GM19240 (cell line): ENCODE results near the gene SCP2.

Experiments used
- DNase-seq: peaks from one replicate; pipeline ENCODE4 v3.0.0; 2011; ENCODE audit warnings: low spot score; ENCODE audit not compliant: insufficient read length

SCP2 gene

DNA sequence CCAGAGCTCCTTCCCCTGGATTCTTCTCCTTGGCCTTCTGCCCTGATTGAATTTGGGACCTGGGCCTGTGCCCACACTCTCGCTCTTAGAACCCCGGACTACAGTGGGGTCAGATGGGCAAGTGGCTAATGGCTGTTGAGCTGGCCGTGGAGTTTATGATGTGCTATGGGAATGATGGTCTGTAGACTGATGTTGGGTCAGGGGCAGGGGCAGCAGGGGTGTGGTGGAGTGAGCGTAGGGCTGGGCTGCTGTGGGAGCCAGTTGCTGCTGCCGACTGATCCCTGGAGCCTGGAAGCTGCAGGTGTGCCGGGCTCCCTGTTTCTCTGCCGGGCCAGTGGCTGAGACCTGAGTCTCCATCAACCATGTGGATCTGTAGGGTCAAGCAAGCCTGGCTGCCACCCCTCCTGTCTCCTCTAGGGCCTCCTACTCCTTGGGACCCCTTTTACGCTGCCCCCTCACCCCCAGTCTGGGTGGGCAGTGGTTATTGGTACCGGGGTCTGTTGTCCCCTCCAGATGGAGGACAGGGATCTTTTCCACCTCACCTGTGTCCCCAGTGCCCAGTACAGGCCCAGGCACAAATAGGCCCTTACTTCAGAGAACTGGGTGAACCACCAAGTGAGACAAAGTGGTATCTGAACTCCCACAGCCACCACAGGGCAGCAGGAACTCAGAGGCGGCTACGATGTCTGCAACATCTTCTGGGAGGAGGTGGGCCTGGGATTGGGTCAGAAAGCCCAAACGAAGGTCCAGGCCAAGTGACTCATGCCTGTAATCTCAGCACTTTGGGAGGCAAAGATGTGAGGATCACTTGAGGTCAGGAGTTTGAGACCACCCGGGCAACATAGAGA is 140.0 kb downstream of the SCP2 start:
- no peak for DNase-seq

- no peak for DNase-seq
Observed at GRCh38 chr1:53067886-53068285, 140.8 kb downstream of the SCP2 start.

DNA sequence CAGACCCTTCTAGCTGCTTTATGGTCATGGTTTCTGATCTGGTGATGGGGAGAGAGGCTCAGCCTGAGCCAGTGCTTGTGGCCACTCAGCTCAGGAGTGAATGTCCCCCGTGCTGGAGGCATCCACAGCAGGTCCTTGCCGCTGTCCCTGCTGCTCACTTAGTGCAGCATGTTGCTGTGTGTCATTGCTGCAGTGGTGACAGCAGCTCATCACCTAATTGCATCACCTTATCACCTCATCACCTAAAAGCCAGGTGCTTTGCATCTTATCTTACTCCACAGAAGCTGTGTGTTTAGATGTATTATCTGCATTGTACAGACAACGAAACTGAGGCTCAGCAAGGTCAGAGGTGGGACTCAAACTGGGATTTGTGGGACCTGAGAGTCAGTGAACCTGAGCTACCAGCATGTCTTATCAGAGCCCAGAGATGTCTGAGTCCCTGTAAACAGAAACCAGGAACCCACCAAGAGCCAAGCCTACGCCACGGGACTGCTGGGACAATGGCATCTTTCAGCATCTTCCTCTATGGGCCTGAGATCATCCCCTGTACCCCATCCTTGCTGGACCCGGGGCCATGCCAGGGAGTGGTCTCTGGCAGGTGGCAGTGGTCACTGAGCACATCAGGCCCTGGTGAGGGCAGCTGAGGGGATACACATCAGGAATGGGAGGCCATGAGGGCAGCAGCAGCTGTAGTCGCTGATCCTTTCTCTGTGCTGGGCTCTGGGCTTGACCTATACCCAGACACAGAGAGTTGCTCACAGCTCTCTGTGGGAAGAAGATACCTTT is 141.4 kb downstream of the SCP2 start:
- no peak for DNase-seq

DNA sequence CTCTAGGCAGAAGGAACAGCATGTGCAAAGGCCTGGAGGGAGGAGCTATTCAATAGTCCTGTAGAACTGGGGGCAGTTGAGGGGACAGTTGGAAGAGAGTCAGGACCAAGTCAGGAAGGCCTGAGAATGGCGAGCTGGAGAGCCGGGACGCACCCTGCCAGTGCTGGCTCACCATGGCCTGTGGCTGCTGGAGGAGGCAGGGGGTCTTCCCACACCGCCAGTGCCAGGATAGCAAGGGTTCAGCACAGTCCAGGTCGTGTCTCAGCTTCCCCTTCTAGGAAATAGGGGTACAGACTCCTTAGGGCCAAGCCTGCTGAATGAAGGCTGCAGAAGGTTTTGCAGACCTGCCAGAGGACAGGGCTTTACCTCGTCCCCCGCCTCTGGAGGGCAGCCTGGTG is 142.2 kb downstream of the SCP2 start:
- DNase-seq, result no peak

- DNase-seq, result no peak
Observed at GRCh38 chr1:53069663-53070327, 142.7 kb downstream of the SCP2 start.

DNA sequence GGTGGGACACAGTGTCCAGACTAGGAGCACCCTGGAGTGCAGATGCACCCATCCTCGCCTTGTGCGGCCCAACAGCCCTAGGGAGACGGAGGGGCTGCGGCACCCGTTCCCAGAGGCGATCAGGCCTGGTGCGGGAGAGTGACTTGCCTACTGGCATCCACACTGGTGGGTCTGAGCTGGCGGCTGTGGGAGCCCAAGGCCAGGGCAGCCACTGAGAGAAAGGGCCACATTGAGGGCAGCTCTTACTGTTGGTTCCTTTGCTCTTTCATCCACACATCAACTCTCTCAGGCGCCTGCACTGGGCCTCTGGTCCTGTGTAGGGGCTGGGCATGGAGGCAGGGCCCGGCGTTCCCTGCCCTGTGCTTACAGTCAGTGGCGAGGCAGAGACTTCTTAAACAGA is 143.5 kb downstream of the SCP2 start:
- DNase-seq, result no peak

DNA sequence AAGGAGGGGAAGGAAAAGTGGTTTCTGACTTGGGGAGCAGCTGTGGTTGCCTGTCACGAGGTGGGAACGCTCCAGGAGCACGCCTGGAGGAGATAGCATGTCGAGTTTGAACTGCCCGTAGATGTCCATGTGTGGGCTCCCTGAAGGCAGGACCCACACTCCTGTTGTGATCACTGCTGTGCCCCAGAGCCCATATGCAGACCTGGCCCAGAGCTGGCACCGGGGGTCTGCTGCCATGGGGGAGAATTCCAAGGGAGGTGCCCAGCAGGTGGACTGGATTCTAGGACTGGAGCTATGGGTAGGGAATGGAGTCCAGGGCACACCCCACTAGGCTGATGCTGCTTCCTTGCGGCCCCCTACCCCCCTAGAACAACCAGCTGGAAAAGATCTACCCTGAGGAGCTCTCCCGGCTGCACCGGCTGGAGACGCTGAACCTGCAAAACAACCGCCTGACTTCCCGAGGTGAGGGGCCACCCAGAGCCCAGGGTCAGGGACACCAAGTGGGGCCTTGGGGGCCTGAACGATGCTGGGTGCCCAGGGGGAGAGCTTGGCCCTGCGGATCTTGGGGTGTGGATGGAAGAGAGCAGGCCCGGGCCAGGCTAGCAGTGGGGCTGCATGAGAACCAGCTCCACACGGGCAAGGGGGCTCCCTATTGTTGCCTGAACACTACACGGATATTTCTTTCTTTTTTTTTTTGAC is 144.2 kb downstream of the SCP2 start:
- DNase-seq, result no peak

GRCh38 chr1:53071915-53072314 is 144.8 kb downstream of the SCP2 start:
- DNase-seq, result no peak

DNA sequence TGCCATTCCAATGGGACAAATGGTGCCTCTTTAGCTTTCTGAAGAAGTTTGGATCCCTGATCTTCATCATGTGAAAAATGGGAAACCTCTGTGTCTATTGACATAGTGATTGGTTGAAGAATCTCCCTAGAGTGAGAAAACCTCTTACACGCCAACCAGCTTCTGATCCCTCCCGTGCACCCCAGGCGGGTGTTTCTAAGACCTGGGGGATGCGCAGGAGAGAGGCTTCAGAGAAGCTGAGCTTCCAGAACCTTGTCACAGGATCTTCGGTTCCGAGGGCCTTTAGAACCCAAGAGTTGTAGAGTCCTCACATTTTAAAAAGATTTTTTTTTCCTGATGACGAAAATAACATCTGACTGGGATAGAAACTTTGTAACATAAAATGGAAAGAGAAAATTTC is 146.2 kb downstream of the SCP2 start:
- no peak for DNase-seq

GRCh38 chr1:53073868-53074311 is 146.8 kb downstream of the SCP2 start:
- DNase-seq, result no peak

DNA sequence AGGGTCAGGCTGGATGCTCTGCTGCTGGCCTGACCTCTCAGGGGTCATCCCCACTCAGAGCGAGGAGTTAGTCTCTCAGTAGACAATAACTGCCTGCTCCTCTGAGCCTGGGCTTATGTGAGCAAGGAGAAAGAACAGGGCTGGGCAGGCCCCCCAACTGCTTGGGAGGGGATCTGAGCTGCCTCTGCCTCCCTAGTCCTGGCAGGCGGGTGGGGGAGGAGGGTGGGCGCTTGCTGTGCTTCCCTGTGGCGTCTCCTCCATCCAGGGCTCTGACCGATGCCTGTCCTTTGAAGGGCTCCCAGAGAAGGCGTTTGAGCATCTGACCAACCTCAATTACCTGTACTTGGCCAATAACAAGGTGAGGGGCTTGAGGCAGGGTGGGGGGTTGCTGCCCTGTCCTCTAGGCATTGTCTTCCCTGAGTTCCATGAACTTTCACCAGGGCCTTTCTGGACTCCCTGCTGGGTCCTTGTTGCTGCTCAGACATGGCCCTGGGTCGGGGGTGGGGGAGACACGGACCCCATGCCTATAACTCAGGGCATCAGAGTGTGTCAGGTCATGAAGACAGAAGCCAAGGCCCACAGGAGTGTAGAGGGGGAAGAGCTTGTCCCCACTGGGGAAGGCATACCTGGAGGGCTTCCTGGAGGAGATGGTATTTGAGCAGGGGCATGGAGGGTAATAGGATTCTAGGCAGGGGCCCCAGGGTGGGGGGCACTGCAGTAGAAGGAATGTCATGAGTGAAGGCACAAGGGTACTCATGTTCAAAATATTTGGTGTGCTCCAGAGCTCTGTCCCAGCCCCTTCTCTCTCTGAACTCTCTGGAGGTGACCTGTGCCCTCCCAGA is 147.5 kb downstream of the SCP2 start:
- no peak for DNase-seq

DNA sequence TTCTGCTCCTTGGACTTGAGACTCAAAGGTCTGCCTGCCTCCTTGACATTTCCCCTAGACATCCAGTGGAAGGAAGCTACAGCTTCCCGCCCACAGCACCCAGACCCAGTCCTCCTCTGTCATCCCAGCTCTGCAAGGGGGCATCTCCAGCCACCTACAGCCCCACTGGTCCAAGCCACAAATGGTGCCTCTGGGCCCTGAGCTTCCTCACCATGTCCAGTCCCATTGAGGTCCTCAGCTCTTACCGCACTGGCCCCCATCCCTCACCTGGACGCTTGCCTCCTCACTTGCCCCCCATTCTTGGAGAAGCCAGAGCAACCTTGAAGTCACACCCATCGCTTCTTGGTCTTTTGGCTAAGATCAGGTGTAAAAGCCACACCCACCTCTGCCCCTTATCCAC is 148.1 kb downstream of the SCP2 start:
- no peak for DNase-seq

DNA sequence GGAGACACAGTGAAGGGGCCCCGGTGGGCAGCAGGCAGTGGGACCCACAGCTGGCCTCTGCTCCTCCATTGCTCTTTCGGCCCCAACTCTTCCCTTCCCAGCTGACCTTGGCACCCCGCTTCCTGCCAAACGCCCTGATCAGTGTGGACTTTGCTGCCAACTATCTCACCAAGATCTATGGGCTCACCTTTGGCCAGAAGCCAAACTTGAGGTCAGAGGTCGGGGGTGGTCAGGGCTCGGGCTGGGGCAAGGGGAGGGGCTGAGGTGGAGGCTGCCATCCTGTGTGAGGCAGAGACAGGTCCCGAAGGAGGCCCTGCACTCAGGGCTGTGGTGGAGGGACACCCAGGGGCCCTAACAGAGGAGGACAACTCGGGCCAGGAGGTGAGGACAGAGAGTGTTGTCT is 148.7 kb downstream of the SCP2 start:
- no peak for DNase-seq

GRCh38 chr1:53076165-53076564 is 149.1 kb downstream of the SCP2 start:
- no peak for DNase-seq

DNA sequence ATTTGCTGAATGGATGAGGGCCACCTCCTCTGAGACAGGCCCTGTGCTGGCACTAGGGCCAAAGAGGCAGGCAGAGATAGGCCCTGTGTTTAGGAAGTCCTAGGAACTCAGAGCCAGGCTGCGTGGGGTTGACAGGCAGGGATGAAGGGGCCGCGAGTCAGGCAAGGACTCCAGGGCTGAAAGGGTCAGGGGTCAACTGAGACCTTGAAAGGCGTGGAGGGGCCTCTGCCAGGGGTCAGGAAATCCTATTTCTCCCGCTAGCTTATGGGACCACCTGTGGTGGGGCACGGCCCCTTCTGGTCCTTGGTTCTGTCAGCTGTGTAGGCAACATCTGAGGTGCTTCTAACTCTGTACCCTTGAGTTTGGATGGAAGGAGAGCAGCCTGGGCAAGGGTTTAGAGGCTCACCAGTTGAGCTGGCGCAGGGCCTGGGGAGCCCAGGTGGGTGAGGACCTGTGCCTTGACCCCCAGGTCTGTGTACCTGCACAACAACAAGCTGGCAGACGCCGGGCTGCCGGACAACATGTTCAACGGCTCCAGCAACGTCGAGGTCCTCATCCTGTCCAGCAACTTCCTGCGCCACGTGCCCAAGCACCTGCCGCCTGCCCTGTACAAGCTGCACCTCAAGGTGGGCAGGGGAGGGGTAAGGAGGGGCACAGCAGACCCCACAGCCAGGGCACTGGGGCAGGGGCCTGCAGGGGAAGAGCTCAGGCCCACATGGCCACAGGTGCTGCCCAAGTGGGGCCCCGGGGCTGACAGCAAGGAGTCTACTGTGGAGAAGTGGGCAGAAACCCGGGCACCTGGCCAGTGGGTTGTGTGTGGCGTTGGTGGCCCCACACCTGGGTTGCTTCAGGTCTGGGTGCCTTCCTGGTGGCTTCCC is 149.9 kb downstream of the SCP2 start:
- DNase-seq, result no peak

DNA sequence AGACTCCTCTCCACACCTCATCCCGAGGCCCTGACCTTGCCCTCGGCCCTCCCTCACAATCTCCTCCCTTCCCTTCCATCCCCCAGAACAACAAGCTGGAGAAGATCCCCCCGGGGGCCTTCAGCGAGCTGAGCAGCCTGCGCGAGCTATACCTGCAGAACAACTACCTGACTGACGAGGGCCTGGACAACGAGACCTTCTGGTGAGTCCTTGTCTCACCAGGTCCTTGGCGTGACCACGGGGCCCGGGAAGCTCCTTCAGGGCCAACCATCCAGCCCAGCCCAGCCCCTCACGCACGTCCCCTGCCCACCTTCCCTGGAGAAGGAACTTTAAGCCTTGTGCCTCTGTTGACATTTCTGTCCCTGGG is 150.5 kb downstream of the SCP2 start:
- no peak for DNase-seq

DNA sequence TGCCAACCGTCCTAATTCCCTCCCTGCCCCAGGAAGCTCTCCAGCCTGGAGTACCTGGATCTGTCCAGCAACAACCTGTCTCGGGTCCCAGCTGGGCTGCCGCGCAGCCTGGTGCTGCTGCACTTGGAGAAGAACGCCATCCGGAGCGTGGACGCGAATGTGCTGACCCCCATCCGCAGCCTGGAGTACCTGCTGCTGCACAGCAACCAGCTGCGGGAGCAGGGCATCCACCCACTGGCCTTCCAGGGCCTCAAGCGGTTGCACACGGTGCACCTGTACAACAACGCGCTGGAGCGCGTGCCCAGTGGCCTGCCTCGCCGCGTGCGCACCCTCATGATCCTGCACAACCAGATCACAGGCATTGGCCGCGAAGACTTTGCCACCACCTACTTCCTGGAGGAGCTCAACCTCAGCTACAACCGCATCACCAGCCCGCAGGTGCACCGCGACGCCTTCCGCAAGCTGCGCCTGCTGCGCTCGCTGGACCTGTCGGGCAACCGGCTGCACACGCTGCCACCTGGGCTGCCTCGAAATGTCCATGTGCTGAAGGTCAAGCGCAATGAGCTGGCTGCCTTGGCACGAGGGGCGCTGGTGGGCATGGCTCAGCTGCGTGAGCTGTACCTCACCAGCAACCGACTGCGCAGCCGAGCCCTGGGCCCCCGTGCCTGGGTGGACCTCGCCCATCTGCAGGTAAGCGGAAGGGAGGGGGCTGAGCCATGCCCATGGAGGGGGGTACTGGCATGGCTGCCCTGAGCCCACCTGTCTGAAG is 151.4 kb downstream of the SCP2 start:
- no peak for DNase-seq

DNA sequence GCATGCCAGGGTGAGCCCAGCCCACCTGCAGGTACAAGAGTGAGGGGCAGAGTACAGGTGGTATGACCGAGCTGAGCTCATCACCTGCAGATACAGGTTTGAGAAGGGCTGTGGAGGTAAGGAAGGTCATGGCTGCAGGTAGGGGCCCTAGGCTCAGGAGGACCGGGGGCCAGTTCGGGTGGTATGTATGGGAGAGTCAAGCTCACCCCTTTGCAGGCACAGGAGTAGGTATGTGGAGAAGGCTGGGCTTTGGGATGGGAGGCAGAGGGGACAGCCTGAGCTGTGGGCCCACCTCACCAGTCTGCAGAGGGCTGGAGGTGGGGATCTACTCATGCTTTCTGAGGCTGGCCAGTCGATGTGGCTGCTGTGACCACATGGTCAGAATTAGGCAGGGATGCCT is 152.2 kb downstream of the SCP2 start:
- no peak for DNase-seq

GRCh38 chr1:53080041-53080440 is 153.0 kb downstream of the SCP2 start:
- DNase-seq, result no peak
